ENCODE data around the gene HOXA3.

HOXA3 gene

GRCh38 chr7:27158436-27159265, 6.3 kb upstream of the HOXA3 start:
- DNase-seq (ENCODE audit: low read depth) = no peak
- in situ Hi-C loops (cut with HindIII; ENCODE audit: low sequenced_read_pairs) = loop anchor here (25.0 kb wide), 1 partner anchor 996 kb away; the partner anchor contains the start of gene NFE2L3
- H3K4me3 ChIP-seq (ENCODE audit: low read depth, low read length) = no peak overlapping the region

DNA sequence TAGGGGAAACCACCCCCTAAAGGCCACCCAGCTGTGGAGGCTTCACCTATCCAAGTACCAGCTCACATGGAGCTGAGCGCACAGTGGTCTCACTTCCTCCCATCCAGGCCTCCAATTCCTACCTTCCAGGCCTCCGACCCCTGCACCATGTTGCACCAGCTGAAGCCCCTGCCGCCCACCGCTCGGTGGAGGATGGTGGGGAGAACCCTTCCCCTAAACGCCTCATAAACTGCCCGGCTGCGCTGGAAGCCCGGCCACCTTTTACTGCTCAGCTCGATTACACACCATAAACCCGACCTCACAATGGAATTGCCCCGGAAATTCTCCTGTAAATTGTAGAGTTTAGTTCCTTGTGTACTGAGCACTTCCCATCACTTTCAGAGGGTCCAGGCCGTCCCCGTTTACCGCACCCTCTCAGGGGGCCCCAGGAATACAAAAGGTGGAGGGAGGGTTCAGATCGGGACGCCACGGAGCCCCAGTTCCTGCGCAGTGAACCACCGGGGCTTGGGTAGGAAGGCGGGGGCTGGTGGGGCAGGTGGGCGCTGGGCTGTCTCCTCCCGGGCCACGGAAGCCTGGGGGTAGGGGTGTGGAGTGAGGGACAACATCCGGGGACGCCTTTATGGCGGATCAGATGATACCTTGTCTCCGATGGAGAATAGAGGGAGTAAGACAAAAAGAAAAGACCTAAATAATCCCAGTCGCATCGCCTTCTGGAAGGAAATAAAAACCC, 5.5 kb upstream of the HOXA3 start:
- no peak for DNase-seq (ENCODE audit: low read depth)
- in situ Hi-C loops (cut with HindIII; ENCODE audit: low sequenced_read_pairs) = loop anchor here (25.0 kb wide), 1 partner anchor 996 kb away; the partner anchor contains the start of gene NFE2L3
- TF ChIP-seq, protein P1, sequence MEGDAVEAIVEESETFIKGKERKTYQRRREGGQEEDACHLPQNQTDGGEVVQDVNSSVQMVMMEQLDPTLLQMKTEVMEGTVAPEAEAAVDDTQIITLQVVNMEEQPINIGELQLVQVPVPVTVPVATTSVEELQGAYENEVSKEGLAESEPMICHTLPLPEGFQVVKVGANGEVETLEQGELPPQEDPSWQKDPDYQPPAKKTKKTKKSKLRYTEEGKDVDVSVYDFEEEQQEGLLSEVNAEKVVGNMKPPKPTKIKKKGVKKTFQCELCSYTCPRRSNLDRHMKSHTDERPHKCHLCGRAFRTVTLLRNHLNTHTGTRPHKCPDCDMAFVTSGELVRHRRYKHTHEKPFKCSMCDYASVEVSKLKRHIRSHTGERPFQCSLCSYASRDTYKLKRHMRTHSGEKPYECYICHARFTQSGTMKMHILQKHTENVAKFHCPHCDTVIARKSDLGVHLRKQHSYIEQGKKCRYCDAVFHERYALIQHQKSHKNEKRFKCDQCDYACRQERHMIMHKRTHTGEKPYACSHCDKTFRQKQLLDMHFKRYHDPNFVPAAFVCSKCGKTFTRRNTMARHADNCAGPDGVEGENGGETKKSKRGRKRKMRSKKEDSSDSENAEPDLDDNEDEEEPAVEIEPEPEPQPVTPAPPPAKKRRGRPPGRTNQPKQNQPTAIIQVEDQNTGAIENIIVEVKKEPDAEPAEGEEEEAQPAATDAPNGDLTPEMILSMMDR (IDR thresholded peaks at IDR 0.05; ENCODE audit: low read depth, low read length, missing control alignments) = no peak
- no peak overlapping the region for H3K4me3 ChIP-seq (ENCODE audit: low read depth, low read length)

More at GRCh38 chr7:27158436-27159265, 6.3 kb upstream of the HOXA3 start:
- TF ChIP-seq, protein P1 (IDR thresholded peaks at IDR 0.05; ENCODE audit: low read depth, low read length, missing control alignments) = no peak

DNA sequence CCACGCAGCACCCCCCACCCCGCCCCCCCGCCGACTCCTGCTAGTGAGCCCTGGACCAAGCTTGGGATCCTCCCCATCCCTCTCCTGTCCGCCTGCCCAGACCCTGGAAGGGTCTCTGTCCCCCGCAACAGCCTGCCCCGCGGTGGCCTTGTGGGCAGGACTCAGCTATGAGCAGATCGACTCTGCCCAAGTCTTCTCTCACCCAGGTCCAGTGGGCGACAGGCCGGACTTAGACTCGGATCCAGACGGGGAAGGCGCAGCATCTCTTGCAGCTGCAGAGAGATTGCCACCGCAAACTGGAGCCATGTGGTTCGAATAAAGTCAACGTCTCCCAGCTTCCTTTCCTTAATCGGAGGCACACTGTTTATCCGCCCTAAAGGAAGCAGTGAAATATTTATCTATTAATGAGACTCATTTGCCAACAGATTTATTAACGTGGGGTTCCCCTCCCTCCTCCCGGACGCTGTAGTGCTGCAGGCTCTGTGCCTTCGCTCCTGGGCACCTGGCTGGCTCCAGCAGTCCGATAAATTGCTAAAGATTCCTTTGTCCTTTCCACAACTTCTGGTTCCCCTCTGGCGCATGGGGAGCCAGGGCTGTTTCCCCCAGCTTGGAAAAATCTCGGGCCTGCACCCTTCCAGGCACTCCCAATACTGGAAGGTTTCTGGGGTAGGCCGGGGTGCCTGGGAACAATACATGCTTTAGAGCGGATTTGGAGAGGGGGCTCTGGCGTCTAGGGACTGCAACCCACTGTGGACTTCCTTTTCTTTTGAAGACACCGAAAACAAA, 4.7 kb upstream of the HOXA3 start:
- in situ Hi-C loops (cut with HindIII; ENCODE audit: low sequenced_read_pairs) = loop anchor here (25.0 kb wide), 1 partner anchor 995 kb away; the partner anchor contains the start of gene NFE2L3
- DNase-seq (ENCODE audit: low read depth) = no peak

DNA sequence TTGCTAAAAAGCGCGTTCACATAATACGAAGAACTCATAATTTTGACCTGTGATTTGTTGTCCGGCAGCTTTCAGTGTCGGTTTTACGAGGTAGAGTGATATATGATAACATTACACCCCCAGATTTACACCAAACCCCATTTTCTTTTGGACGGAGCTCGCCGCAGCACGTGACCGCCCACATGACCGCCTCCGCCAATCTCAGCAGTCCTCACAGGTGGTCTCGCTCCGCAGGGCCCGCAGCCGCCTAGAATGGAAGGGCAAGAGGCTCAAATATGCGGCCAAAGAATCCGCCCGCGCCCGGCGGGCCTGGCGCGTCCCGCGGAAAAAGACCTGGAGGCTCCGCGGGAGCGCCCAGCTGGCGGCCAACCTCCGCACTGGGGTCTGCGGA, 4.1 kb upstream of the HOXA3 start, which contains the start of gene HOXA7:
TSS of gene HOXA7 (minus strand) at position 168 of the 391 bp plus-strand sequence. CDS start at position 38, 130 bp downstream.
- DNase-seq (ENCODE audit: low read depth) = no peak
- TF ChIP-seq, protein P1 (IDR thresholded peaks at IDR 0.05; ENCODE audit: low read depth, low read length, missing control alignments) = no peak
- in situ Hi-C loops (cut with HindIII; ENCODE audit: low sequenced_read_pairs) = loop anchor here (25.0 kb wide), 1 partner anchor 994 kb away; the partner anchor contains the start of gene NFE2L3
- H3K4me3 ChIP-seq (ENCODE audit: low read depth, low read length) = no peak within 1 kb of the TSS

More for the DNA sequence above, 4.7 kb upstream of the HOXA3 start:
- H3K4me3 ChIP-seq (ENCODE audit: low read depth, low read length) = no peak overlapping the region
- TF ChIP-seq, protein P1 (IDR thresholded peaks at IDR 0.05; ENCODE audit: low read depth, low read length, missing control alignments) = no peak

GRCh38 chr7:27155816-27156507, 3.6 kb upstream of the HOXA3 start:
- H3K4me3 ChIP-seq (ENCODE audit: low read depth, low read length) = no peak overlapping the region
- TF ChIP-seq, protein P1 (IDR thresholded peaks at IDR 0.05; ENCODE audit: low read depth, low read length, missing control alignments) = no peak
- in situ Hi-C loops (cut with HindIII; ENCODE audit: low sequenced_read_pairs) = loop anchor here (25.0 kb wide), 1 partner anchor 994 kb away; the partner anchor contains the start of gene NFE2L3
- DNase-seq (ENCODE audit: low read depth) = no peak
